DOHH2 (cell line): Measurements from ENCODE around the gene EIPR1.

Source experiments
- CTCF ChIP-seq: fragments of 200-600 bp; sonication (generic); IDR thresholded peaks from one replicate; pipeline ENCODE4 v1.5.1; 2014; ENCODE audit warnings: antibody characterized with exemption, mild to moderate bottlenecking, low read depth, low read length; ENCODE audit not compliant: poor library complexity, severe bottlenecking
- EZH2phosphoT487 ChIP-seq: fragments of 200-600 bp; sonication (generic); IDR thresholded peaks from 2 replicates; pipeline ENCODE4 v1.6.1; 2017; ENCODE audit warnings: borderline replicate concordance, mild to moderate bottlenecking, antibody characterized with exemption, low read length, moderate library complexity, mixed read lengths

DNA sequence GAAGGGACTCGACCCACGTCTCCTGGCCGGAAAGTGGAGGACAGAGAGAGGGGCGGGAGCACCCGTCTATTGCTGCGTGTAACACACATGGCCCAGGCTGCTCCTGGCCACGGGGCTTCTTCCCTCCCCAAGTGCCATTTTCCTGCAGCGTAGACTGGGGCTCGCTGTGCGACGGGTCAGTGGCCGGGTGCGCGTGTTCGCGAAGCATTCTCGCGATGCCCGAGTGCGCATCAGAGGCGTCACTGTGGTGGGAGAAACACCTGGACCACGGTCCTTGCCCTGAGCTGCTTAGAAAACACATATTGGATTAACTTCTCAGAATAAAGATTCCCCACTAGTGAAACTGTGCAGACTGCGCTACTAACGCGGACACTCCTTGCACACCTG, 200.8 kb downstream of the EIPR1 start:
- TF ChIP-seq CTCF, result no peak
- no peak for TF ChIP-seq EZH2phosphoT487
